ENCODE results near the gene LOXL4. TPM values are rescaled to one million over a fixed set of nuclear protein-coding genes. Genes with fewer than 3 reads are reported as not detected.
"Not testable (repeated sequence)": the region's sequence is repeated elsewhere in the genome, so short reads cannot be mapped to it uniquely, and the experiment has no call there.

LOXL4 gene
- total RNA-seq, 4 donors from 2014 or later = 0.85 to 1.7 (median 1.6) TPM; not detected in 1

GRCh38 chr10:98231417-98231816 lies 36.6 kb downstream of the LOXL4 start:
- H3K4me3 ChIP-seq = no peak overlapping the region
- no peak for TF ChIP-seq POLR2A (IDR thresholded peaks at IDR 0.05)
- TF ChIP-seq CTCF (IDR thresholded peaks at IDR 0.05) = no peak
- H3K27ac ChIP-seq = no peak overlapping the region
- peaks cover 0 to 2% (median 0%) of the 10 kb centered on the region in 4 donors for H3K9me3 ChIP-seq
- no peaks in the 10 kb centered on the region for H3K27me3 ChIP-seq
- H3K36me3 ChIP-seq = peaks cover 0 to 26% (median 0%) of the 10 kb centered on the region in 3 donors
- DNase-seq = no peak
- H3K4me1 ChIP-seq = no peaks in the 10 kb centered on the region

- not testable (repeated sequence) for DNase-seq, H3K27me3 ChIP-seq, H3K4me3 ChIP-seq
Observed at GRCh38 chr10:98228266-98228665, 39.7 kb downstream of the LOXL4 start.

DNA sequence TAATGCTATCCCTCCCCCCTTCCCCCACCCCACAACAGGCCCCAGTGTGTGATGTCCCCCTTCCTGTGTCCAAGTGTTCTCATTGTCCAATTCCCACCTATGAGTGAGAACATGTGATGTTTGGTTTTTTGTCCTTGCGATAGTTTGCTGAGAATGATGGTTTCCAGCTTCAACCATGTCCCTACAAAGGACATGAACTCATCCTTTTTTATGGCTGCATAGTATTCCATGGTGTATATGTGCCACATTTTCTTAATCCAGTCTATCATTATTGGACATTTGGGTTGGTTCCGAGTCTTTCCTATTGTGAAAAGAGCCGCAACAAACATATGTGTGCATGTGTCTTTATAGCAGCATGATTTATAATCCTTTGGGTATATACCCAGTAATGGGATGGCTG lies 40.3 kb downstream of the LOXL4 start:
- H3K4me1 ChIP-seq, DNase-seq, H3K9me3 ChIP-seq, H3K27ac ChIP-seq, H3K36me3 ChIP-seq, H3K4me3 ChIP-seq, H3K27me3 ChIP-seq: not testable (repeated sequence)

More at GRCh38 chr10:98228266-98228665, 39.7 kb downstream of the LOXL4 start:
- H3K27ac ChIP-seq, H3K4me1 ChIP-seq, H3K9me3 ChIP-seq, H3K36me3 ChIP-seq: not testable (repeated sequence)

DNA sequence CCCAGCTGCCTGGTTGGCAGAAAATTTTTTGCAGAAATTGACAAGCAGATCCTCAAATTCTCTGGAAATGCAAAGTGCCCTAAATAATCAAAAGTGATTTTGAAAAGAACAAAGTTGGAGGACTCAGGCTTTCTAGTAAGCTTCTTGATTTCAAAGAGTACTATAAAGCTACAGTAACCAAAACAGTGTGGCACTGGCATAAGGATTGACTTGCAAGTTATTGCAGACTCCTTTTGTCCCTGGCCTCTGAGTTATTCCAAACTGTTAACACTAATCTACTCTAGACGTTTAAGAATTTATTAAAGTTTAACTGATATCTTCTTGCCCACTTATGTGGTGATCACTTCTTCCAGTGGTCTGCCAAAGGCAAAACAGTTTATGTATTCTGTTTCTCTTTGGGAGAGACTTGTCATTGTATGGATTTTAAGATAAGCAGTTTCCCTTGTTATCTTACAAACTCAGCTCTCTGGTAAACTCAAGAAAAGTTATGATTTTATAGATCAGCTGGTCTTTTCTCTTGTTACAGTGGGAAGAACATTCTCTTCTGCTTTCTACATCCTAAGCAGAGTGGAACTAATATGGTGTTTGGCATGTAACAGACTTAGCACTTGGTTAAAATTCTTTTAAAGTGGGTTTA lies 41.4 kb downstream of the LOXL4 start:
- no peaks in the 10 kb centered on the region for H3K4me1 ChIP-seq
- peaks cover 0 to 6% (median 0%) of the 10 kb centered on the region in 4 donors for H3K9me3 ChIP-seq
- H3K4me3 ChIP-seq = no peak overlapping the region
- H3K27me3 ChIP-seq = no peaks in the 10 kb centered on the region
- no peak overlapping the region for H3K27ac ChIP-seq
- H3K36me3 ChIP-seq = no peaks in the 10 kb centered on the region
- DNase-seq = no peak
- TF ChIP-seq CTCF (IDR thresholded peaks at IDR 0.05) = no peak
- no peak for TF ChIP-seq POLR2A (IDR thresholded peaks at IDR 0.05)

DNA sequence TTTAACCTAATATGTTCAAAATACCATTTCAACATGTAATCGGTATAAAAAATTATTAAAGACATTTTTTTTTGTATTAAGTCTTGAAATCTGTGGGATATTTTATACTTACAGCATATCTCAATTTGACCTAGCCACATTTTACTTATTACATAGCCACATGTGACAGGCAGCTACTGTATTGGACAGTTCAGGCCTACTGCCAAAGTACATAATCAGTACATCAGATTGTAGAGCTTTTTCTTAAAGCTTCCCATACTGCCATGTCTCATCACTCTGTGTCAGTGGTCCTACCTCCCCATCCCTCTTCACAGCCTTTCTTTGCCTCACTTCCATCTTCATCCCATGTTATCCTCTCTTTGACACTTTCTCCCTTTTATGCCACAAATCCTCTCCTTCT lies 43.0 kb downstream of the LOXL4 start:
- no peak for TF ChIP-seq CTCF (IDR thresholded peaks at IDR 0.05)
- TF ChIP-seq POLR2A (IDR thresholded peaks at IDR 0.05) = no peak
- no peak for DNase-seq
- H3K27ac ChIP-seq = no peak overlapping the region
- no peaks in the 10 kb centered on the region for H3K4me1 ChIP-seq
- peaks cover 0 to 6% (median 0%) of the 10 kb centered on the region in 4 donors for H3K9me3 ChIP-seq
- no peaks in the 10 kb centered on the region for H3K27me3 ChIP-seq
- no peaks in the 10 kb centered on the region for H3K36me3 ChIP-seq
- H3K4me3 ChIP-seq = no peak overlapping the region

DNA sequence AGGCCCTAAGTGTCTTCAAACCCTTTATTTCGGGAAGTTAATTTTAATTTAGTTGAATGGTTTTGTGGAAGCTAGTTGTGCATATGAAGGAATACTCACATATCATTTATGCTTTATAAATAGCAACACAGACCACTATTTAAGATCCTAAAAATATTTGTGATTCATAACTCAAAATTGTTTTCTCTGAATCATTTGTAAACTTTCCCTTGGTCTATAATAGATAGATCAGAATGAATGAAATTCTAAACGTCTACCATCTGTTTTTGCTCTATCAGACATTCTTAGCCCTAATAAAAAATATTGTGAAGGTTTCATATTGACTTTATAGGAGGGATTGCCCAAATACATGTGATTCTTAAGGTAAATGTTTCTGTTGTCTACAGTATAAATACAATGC lies 43.5 kb downstream of the LOXL4 start:
- Histone ChIP-seq H3K4me3 (no peak overlapping the region), H3K4me1 (no peaks in the 10 kb centered on the region), H3K27ac (no peak overlapping the region), H3K27me3 (no peaks in the 10 kb centered on the region), H3K36me3 (no peaks in the 10 kb centered on the region), H3K9me3 (peaks cover 0 to 6% (median 0%) of the 10 kb centered on the region in 4 donors)
- DNase-seq = no peak
- no peak for TF ChIP-seq POLR2A (IDR thresholded peaks at IDR 0.05)

DNA sequence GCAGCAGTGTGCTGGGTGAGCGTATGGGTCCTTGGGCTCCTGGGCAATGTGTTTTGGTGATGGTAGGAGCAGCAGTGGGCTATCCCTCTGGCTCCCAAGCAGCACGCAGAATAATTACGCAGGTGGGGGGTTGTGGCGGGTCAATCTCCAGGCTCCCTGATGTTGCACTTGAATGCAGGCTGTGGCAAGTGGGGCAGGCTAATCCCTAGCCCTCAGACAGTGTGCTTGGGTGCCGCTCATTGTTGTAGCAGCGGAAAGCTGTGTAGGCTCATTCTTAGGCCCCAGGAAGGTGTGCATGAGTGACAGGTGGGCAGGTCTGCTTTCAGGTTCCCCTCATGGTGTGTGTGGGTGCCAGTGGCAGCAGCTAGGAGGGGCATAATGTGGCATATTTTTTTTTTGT lies 44.1 kb downstream of the LOXL4 start:
- no peaks in the 10 kb centered on the region for H3K36me3 ChIP-seq
- no peak overlapping the region for H3K4me3 ChIP-seq
- no peak for DNase-seq
- peaks cover 0 to 6% (median 0%) of the 10 kb centered on the region in 4 donors for H3K9me3 ChIP-seq
- H3K27ac ChIP-seq = no peak overlapping the region
- H3K4me1 ChIP-seq = no peaks in the 10 kb centered on the region
- H3K27me3 ChIP-seq = no peaks in the 10 kb centered on the region
- TF ChIP-seq CTCF (IDR thresholded peaks at IDR 0.05) = no peak
- no peak for TF ChIP-seq POLR2A (IDR thresholded peaks at IDR 0.05)

All from Peyer's patch (tissue), 4 donors.